GM23338 (cell line): ENCODE results near the gene MEOX1. TPM values are rescaled to one million over a fixed set of nuclear protein-coding genes. Genes with fewer than 3 reads are reported as not detected.

Experiments
- EZH2phosphoT487 ChIP-seq: fragments of 200-600 bp; sonication (generic); IDR thresholded peaks from one replicate; pipeline ENCODE4 v1.8.1; 2018; ENCODE audit warnings: antibody characterized with exemption; ENCODE audit not compliant: unreplicated experiment
- JUNB ChIP-seq: IDR thresholded peaks from one replicate; pipeline ENCODE4 v1.6.1; 2016; ENCODE audit warnings: antibody characterized with exemption; ENCODE audit not compliant: unreplicated experiment
- NANOG ChIP-seq: IDR thresholded peaks from 2 replicates; pipeline ENCODE4 v1.6.1; 2016; ENCODE audit warnings: antibody characterized with exemption, borderline replicate concordance
- polyA plus RNA-seq: library from polyadenylated mRNA; unstranded; fragments of >200 nt; fragmentation: Nextera tagmentation; extraction: Ambion mirVana; gene quantifications from 2 replicates; pipeline ENCODE4 v1.2.1, GENCODE V29; 2016
- total RNA-seq: library from RNA; depleted of rRNA; stranded (reverse); fragments of >200 nt; shearing (Covaris generic); gene quantifications from 2 replicates; pipeline ENCODE4 v1.2.3, GENCODE V29; 2014
- TF ChIP-seq, protein P1 (sequence below): fragments of 250-450 bp; sonication (Bioruptor Pico); IDR thresholded peaks from 2 replicates; pipeline ENCODE4 v1.5.0; 2020; ENCODE audit warnings: mild to moderate bottlenecking, moderate library complexity
- TF ChIP-seq, protein P2 (sequence below), 2 experiments: fragments of 200-600 bp in 1 of 2; sonication (generic) in 1 of 2; conservative IDR thresholded peaks; 2 replicates each; pipeline versions ENCODE4 v1.5.1 to v1.6.1; 2016 to 2017; ENCODE audit warnings: antibody characterized with exemption in 2 of 2, low read depth in 2 of 2, mild to moderate bottlenecking in 2 of 2, moderate library complexity in 1 of 2
- TF ChIP-seq, protein P3 (sequence below): IDR thresholded peaks from 2 replicates; pipeline ENCODE4 v1.6.1; 2016; ENCODE audit warnings: antibody characterized with exemption

MEOX1 gene
- total and polyA plus RNA-seq, 2 experiments from 2014 or later = not detected

DNA sequence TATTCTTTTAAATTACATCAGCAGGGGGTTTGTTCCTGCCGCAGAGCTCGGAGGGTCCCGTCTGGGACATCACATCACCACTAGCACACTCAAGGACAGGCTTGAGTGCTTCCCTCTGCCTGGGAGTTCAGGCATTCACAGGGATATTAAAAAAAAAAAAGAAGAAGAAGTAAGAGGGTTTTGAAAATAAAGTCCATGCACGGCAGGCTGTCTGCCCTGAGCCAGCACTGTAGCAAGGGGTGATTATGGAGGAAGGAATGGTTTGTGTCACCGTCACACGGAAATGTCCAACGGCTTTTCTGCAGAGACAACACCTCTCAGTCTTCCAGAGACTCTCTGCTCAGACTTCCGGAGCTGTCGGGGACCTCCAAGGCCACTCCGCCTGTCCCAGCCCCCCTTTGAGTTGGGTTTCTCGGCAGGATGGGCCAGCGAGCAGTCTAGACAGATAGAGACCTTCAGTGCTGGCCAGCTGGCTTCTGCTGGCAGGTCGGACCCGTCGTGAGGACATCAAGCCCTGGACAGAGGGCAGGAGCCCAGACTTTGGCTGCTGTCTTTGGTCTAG, 33.6 kb downstream of the MEOX1 start (continued):
- TF ChIP-seq, protein P1, sequence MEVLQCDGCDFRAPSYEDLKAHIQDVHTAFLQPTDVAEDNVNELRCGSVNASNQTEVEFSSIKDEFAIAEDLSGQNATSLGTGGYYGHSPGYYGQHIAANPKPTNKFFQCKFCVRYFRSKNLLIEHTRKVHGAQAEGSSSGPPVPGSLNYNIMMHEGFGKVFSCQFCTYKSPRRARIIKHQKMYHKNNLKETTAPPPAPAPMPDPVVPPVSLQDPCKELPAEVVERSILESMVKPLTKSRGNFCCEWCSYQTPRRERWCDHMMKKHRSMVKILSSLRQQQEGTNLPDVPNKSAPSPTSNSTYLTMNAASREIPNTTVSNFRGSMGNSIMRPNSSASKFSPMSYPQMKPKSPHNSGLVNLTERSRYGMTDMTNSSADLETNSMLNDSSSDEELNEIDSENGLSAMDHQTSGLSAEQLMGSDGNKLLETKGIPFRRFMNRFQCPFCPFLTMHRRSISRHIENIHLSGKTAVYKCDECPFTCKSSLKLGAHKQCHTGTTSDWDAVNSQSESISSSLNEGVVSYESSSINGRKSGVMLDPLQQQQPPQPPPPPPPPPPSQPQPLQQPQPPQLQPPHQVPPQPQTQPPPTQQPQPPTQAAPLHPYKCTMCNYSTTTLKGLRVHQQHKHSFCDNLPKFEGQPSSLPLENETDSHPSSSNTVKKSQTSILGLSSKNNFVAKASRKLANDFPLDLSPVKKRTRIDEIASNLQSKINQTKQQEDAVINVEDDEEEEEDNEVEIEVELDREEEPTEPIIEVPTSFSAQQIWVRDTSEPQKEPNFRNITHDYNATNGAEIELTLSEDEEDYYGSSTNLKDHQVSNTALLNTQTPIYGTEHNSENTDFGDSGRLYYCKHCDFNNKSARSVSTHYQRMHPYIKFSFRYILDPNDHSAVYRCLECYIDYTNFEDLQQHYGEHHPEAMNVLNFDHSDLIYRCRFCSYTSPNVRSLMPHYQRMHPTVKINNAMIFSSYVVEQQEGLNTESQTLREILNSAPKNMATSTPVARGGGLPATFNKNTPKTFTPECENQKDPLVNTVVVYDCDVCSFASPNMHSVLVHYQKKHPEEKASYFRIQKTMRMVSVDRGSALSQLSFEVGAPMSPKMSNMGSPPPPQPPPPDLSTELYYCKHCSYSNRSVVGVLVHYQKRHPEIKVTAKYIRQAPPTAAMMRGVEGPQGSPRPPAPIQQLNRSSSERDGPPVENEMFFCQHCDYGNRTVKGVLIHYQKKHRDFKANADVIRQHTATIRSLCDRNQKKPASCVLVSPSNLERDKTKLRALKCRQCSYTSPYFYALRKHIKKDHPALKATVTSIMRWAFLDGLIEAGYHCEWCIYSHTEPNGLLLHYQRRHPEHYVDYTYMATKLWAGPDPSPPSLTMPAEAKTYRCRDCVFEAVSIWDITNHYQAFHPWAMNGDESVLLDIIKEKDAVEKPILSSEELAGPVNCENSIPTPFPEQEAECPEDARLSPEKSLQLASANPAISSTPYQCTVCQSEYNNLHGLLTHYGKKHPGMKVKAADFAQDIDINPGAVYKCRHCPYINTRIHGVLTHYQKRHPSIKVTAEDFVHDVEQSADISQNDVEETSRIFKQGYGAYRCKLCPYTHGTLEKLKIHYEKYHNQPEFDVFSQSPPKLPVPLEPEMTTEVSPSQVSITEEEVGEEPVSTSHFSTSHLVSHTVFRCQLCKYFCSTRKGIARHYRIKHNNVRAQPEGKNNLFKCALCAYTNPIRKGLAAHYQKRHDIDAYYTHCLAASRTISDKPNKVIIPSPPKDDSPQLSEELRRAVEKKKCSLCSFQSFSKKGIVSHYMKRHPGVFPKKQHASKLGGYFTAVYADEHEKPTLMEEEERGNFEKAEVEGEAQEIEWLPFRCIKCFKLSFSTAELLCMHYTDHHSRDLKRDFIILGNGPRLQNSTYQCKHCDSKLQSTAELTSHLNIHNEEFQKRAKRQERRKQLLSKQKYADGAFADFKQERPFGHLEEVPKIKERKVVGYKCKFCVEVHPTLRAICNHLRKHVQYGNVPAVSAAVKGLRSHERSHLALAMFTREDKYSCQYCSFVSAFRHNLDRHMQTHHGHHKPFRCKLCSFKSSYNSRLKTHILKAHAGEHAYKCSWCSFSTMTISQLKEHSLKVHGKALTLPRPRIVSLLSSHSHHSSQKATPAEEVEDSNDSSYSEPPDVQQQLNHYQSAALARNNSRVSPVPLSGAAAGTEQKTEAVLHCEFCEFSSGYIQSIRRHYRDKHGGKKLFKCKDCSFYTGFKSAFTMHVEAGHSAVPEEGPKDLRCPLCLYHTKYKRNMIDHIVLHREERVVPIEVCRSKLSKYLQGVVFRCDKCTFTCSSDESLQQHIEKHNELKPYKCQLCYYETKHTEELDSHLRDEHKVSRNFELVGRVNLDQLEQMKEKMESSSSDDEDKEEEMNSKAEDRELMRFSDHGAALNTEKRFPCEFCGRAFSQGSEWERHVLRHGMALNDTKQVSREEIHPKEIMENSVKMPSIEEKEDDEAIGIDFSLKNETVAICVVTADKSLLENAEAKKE (CRISPR knock-in tag) = no peak
- TF ChIP-seq, protein P2, sequence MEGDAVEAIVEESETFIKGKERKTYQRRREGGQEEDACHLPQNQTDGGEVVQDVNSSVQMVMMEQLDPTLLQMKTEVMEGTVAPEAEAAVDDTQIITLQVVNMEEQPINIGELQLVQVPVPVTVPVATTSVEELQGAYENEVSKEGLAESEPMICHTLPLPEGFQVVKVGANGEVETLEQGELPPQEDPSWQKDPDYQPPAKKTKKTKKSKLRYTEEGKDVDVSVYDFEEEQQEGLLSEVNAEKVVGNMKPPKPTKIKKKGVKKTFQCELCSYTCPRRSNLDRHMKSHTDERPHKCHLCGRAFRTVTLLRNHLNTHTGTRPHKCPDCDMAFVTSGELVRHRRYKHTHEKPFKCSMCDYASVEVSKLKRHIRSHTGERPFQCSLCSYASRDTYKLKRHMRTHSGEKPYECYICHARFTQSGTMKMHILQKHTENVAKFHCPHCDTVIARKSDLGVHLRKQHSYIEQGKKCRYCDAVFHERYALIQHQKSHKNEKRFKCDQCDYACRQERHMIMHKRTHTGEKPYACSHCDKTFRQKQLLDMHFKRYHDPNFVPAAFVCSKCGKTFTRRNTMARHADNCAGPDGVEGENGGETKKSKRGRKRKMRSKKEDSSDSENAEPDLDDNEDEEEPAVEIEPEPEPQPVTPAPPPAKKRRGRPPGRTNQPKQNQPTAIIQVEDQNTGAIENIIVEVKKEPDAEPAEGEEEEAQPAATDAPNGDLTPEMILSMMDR (conservative IDR thresholded peaks at IDR 0.05; ENCODE audit: low read depth in 2 of 2) = no peak
- TF ChIP-seq JUNB = no peak
- TF ChIP-seq, protein P3, sequence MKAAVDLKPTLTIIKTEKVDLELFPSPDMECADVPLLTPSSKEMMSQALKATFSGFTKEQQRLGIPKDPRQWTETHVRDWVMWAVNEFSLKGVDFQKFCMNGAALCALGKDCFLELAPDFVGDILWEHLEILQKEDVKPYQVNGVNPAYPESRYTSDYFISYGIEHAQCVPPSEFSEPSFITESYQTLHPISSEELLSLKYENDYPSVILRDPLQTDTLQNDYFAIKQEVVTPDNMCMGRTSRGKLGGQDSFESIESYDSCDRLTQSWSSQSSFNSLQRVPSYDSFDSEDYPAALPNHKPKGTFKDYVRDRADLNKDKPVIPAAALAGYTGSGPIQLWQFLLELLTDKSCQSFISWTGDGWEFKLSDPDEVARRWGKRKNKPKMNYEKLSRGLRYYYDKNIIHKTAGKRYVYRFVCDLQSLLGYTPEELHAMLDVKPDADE = no peak
- TF ChIP-seq EZH2phosphoT487 = no peak
- no peak for TF ChIP-seq NANOG
